Measurements from ENCODE around the gene UBFD1. TPM values are rescaled to one million over a fixed set of nuclear protein-coding genes. Genes with fewer than 3 reads are reported as not detected.

The UBFD1 gene
- total RNA-seq, 1 experiment from 2014 or later, result 78.6 TPM

GRCh38 chr16:23563186-23563585, 5.7 kb downstream of the UBFD1 start:
- 0 out of 2 replicates have a peak, but pooled peaks cover 6% of the 10 kb centered on the region for H3K4me1 ChIP-seq
- Mint-ChIP-seq H3K9me3 (ENCODE audit: unreplicated experiment) (no peaks in the 10 kb centered on the region), H3K36me3 (ENCODE audit: insufficient read depth, unreplicated experiment) (peaks cover 60% of the 10 kb centered on the region), H3K27ac (ENCODE audit: unreplicated experiment) (no peak overlapping the region), H3K4me1 (ENCODE audit: low read depth, unreplicated experiment) (no peaks in the 10 kb centered on the region), H3K4me3 (ENCODE audit: unreplicated experiment) (no peak overlapping the region), H3K27me3 (ENCODE audit: insufficient read depth, unreplicated experiment) (no peaks in the 10 kb centered on the region)
- TF ChIP-seq CTCF (IDR thresholded peaks at IDR 0.05; ENCODE audit: insufficient read depth in 1 of 2, low read depth in 1 of 2, low read length in 1 of 2, severe bottlenecking in 1 of 2, unreplicated experiment in 1 of 2), result no peak
- H3K9me3 ChIP-seq, result no peaks in the 10 kb centered on the region
- CTCF ChIA-PET, result no interaction called here
- peaks cover 8% of the 10 kb centered on the region for H3K36me3 ChIP-seq (ENCODE audit: control insufficient read depth, insufficient read depth, low read length)
- intact Hi-C loops (cut with micrococcal nuclease; ENCODE audit: unreplicated experiment), result no loop called here
- no peak for DNase-seq
- POLR2A ChIA-PET, result no interaction called here
- no peaks in the 10 kb centered on the region; the same call in 1 of the 2 replicates for H3K27me3 ChIP-seq (replicated peaks; ENCODE audit: control insufficient read depth, insufficient read depth, low read length)
- BruUV-seq (replicated peaks), result no TSS peak
- no peak overlapping the region for H3K4me3 ChIP-seq (ENCODE audit: low read depth, low read length)

DNA sequence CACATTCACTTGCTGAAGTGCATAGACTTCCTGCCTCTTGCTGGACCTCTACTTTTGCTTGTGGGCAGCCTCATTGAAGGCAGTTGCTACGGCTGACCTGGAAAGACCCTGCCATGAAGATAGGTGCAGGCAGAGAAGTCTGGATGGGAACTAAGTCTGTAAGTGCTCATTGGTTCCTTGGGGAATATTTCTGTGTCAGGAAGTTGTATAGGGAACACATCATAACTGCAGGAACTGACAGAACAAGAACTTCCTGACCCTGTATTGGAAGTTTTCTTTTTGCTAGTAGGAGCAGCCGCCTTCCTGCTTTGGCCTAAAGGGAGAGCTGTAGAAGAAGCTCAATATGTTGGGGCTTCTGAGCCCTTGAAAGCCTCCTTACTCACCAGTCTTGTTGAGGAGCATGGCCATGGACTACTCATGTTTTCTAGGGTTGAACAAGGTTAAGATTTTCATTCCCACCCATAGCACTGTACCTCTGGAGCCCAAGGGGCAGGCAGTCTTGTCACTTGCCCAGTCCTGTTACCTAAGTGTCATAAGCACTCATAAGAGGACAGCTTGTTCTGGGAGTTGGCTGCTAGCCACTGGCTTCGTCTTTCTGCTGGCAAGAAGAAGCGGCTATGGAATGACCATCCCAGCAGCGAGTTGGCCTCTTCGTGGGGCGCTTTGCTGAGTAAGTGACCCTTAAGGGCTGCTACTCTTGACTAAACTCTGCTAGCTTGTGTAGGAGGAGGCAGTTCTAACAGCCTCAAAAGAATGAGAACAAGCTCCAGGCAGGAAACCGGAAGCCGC, 7.2 kb downstream of the UBFD1 start:
- TF ChIP-seq CTCF (IDR thresholded peaks at IDR 0.05; ENCODE audit: insufficient read depth in 1 of 2, low read depth in 1 of 2, low read length in 1 of 2, severe bottlenecking in 1 of 2, unreplicated experiment in 1 of 2), result no peak
- no peaks in the 10 kb centered on the region for H3K4me1 ChIP-seq
- DNase-seq, result no peak
- Mint-ChIP-seq H3K36me3 (ENCODE audit: insufficient read depth, unreplicated experiment) (peaks cover 60% of the 10 kb centered on the region), H3K27me3 (ENCODE audit: insufficient read depth, unreplicated experiment) (no peaks in the 10 kb centered on the region), H3K27ac (ENCODE audit: unreplicated experiment) (no peak overlapping the region), H3K9me3 (ENCODE audit: unreplicated experiment) (no peaks in the 10 kb centered on the region), H3K4me3 (ENCODE audit: unreplicated experiment) (no peak overlapping the region), H3K4me1 (ENCODE audit: low read depth, unreplicated experiment) (no peaks in the 10 kb centered on the region)
- POLR2A ChIA-PET, result interaction anchor here (1.0 kb wide), 1 partner anchor 7 kb away, joined by 4 read pairs; the partner anchor contains the start of genes EARS2 and UBFD1
- intact Hi-C loops (cut with micrococcal nuclease; ENCODE audit: unreplicated experiment), result no loop called here
- no peaks in the 10 kb centered on the region for H3K9me3 ChIP-seq
- H3K36me3 ChIP-seq (ENCODE audit: control insufficient read depth, insufficient read depth, low read length), result peaks cover 6% of the 10 kb centered on the region
- no peaks in the 10 kb centered on the region; the same call in 1 of the 2 replicates for H3K27me3 ChIP-seq (replicated peaks; ENCODE audit: control insufficient read depth, insufficient read depth, low read length)
- no TSS peak for BruUV-seq (replicated peaks)
- CTCF ChIA-PET, result no interaction called here
- H3K4me3 ChIP-seq (ENCODE audit: low read depth, low read length), result no peak overlapping the region

DNA sequence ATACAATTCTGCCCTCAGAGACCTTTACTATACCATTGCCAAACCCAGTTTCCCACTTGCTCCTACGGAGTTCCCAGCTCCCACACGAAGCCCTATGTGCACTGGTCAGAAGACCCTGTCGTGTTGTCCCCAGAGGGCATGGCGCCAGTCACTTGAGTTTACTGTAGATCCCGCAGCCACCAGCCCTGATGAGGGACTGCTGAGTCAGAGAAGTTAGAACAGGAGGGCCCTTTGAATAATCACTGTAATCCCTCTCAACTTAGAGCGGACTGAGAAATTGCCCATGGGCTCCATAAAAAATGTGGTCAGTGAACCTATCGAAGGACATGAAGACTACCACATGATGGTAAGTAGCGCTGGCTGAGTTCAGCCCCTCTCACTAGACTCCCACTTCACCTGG, 9.2 kb downstream of the UBFD1 start:
- Mint-ChIP-seq H3K27me3 (ENCODE audit: insufficient read depth, unreplicated experiment) (no peaks in the 10 kb centered on the region), H3K36me3 (ENCODE audit: insufficient read depth, unreplicated experiment) (peaks cover 64% of the 10 kb centered on the region), H3K9me3 (ENCODE audit: unreplicated experiment) (no peaks in the 10 kb centered on the region), H3K4me3 (ENCODE audit: unreplicated experiment) (no peak overlapping the region), H3K27ac (ENCODE audit: unreplicated experiment) (no peak overlapping the region), H3K4me1 (ENCODE audit: low read depth, unreplicated experiment) (no peaks in the 10 kb centered on the region)
- TF ChIP-seq CTCF (IDR thresholded peaks at IDR 0.05; ENCODE audit: insufficient read depth in 1 of 2, low read depth in 1 of 2, low read length in 1 of 2, severe bottlenecking in 1 of 2, unreplicated experiment in 1 of 2), result no peak
- Histone ChIP-seq H3K9me3 (no peaks in the 10 kb centered on the region), H3K4me1 (no peaks in the 10 kb centered on the region), H3K27me3 (replicated peaks; ENCODE audit: control insufficient read depth, insufficient read depth, low read length) (no peaks in the 10 kb centered on the region; the same call in 1 of the 2 replicates), H3K4me3 (ENCODE audit: low read depth, low read length) (no peak overlapping the region), H3K36me3 (ENCODE audit: control insufficient read depth, insufficient read depth, low read length) (peaks cover 3% of the 10 kb centered on the region)
- no TSS peak for BruUV-seq (replicated peaks)
- no peak for DNase-seq
- intact Hi-C loops (cut with micrococcal nuclease; ENCODE audit: unreplicated experiment), result no loop called here
- CTCF ChIA-PET, result no interaction called here
- POLR2A ChIA-PET, result no interaction called here
